MV-4-11 (cell line): ENCODE results near the gene TBCK.

ENCODE experiments used
- DNase-seq: peaks from one replicate; lab custom pipeline; 2025; lab: John Stamatoyannopoulos, UW

TBCK gene

GRCh38 chr4:106041294-106042002 is 274.6 kb downstream of the TBCK start:
- DNase-seq: no peak

- DNase-seq: no peak
Observed at GRCh38 chr4:106039796-106040195, 276.2 kb downstream of the TBCK start.

GRCh38 chr4:106038908-106039307 is 277.1 kb downstream of the TBCK start:
- no peak for DNase-seq

GRCh38 chr4:106038012-106038411 is 278.0 kb downstream of the TBCK start:
- no peak for DNase-seq

- DNase-seq: no peak
Observed at GRCh38 chr4:106036848-106037247, 279.2 kb downstream of the TBCK start.

- no peak for DNase-seq
Observed at GRCh38 chr4:106036334-106036733, 279.7 kb downstream of the TBCK start.

- DNase-seq: no peak
Observed at GRCh38 chr4:106035204-106035603, 280.8 kb downstream of the TBCK start.

GRCh38 chr4:106034751-106035150 is 281.3 kb downstream of the TBCK start:
- DNase-seq: no peak

- DNase-seq: no peak
Observed at GRCh38 chr4:106034220-106034619, 281.8 kb downstream of the TBCK start.

- no peak for DNase-seq
Observed at GRCh38 chr4:106033469-106033868, 282.5 kb downstream of the TBCK start.

- no peak for DNase-seq
Observed at GRCh38 chr4:106032851-106033286, 283.1 kb downstream of the TBCK start.

GRCh38 chr4:106022454-106022853 is 293.6 kb downstream of the TBCK start:
- no peak for DNase-seq

- DNase-seq: no peak
Observed at GRCh38 chr4:106021737-106022410, 294.1 kb downstream of the TBCK start.

- DNase-seq: no peak
Observed at GRCh38 chr4:106019771-106020170, 296.2 kb downstream of the TBCK start.

- no peak for DNase-seq
Observed at GRCh38 chr4:106017975-106018374, 298.0 kb downstream of the TBCK start.

- DNase-seq: no peak
Observed at GRCh38 chr4:106011387-106011786, 304.6 kb downstream of the TBCK start.

- no peak for DNase-seq
Observed at GRCh38 chr4:106010761-106011160, 305.2 kb downstream of the TBCK start.

- DNase-seq: no peak
Observed at GRCh38 chr4:106002994-106003393, 313.0 kb downstream of the TBCK start.

GRCh38 chr4:105998171-105999063 is 317.6 kb downstream of the TBCK start:
- DNase-seq: no peak

- no peak for DNase-seq
Observed at GRCh38 chr4:105996845-105997244, 319.2 kb downstream of the TBCK start.

GRCh38 chr4:105994841-105995501 is 321.0 kb downstream of the TBCK start:
- no peak for DNase-seq

- no peak for DNase-seq
Observed at GRCh38 chr4:105994061-105994460, 321.9 kb downstream of the TBCK start.
